ENCODE results near the gene ATG16L2.
"Not testable (repeated sequence)": the region's sequence is repeated elsewhere in the genome, so short reads cannot be mapped to it uniquely, and the experiment has no call there.

GRCh38 chr11:72806378-72806777 is 7.8 kb upstream of the ATG16L2 start:
- not testable (repeated sequence) for TF ChIP-seq POLR2A (IDR thresholded peaks at IDR 0.05; ENCODE audit: low read length); GATA1 (IDR thresholded peaks at IDR 0.05; ENCODE audit: low read depth, low read length)

Measured in erythroblast (primary cell).